NT2/D1 (cell line): ENCODE data around the gene OSBP2.

Experiments used
- DNase-seq: peaks from one replicate; pipeline ENCODE4 v3.0.0-alpha.2; 2011; ENCODE audit warnings: low read depth, low spot score
- H3K27me3 ChIP-seq: 2 replicates; pipeline ENCODE4 v1.6.0; 2011; ENCODE audit warnings: mild to moderate bottlenecking; ENCODE audit not compliant: insufficient read length, insufficient read depth
- H3K36me3 ChIP-seq: 2 replicates; pipeline ENCODE4 v1.6.1; 2011; ENCODE audit warnings: mild to moderate bottlenecking, low read length, mixed read lengths; ENCODE audit not compliant: insufficient read depth, insufficient read length
- H3K4me1 ChIP-seq: 2 replicates; pipeline ENCODE4 v1.5.1; 2011; ENCODE audit not compliant: insufficient read depth, insufficient read length
- H3K4me3 ChIP-seq: 2 replicates; pipeline ENCODE4 v1.5.1; 2011; ENCODE audit warnings: low read depth; ENCODE audit not compliant: insufficient read length
- H3K9ac ChIP-seq: 2 replicates; pipeline ENCODE4 v1.6.0; 2011; ENCODE audit warnings: low read depth; ENCODE audit not compliant: insufficient read length
- H3K9me3 ChIP-seq: 2 replicates; pipeline ENCODE4 v1.5.1; 2011; ENCODE audit warnings: mild to moderate bottlenecking, low read length; ENCODE audit not compliant: insufficient read depth
- SUZ12 ChIP-seq: IDR thresholded peaks from 2 replicates; pipeline ENCODE4 v1.6.1; 2011; ENCODE audit not compliant: insufficient read length, insufficient read depth; ENCODE audit errors: extremely low read depth
- YY1 ChIP-seq: IDR thresholded peaks from 2 replicates; pipeline ENCODE4 v1.6.1; 2011; ENCODE audit not compliant: insufficient read length, insufficient read depth
- ZNF274 ChIP-seq: IDR thresholded peaks from 2 replicates; pipeline ENCODE4 v1.6.1; 2011; ENCODE audit warnings: mild to moderate bottlenecking, low read depth, low read length

OSBP2 gene

DNA sequence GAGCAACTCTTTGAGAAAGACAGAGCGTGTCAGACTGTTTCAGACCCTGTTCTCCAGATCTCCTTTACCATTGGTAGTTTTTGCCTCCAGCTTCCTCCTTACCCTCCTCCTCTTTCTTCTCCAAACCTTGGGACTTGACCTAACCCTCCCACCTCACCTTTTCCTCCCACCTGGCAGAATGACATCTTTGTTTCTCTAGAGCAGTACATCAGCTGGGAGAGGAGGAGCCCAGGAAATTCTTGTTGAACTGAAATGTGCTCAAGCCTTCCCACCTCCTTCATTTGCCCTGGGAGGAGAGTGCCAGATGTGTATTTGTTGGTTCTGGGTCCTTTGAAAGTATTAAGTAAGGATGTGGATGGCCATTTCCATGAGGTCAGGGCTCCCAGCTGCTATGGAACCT is 17.4 kb downstream of the OSBP2 start:
- H3K9ac ChIP-seq: no peak overlapping the region
- H3K27me3 ChIP-seq: no peaks in the 10 kb centered on the region
- no peak for DNase-seq
- no peak for TF ChIP-seq SUZ12
- TF ChIP-seq YY1: no peak
- no peak for TF ChIP-seq ZNF274
- H3K9me3 ChIP-seq: no peaks in the 10 kb centered on the region
- H3K36me3 ChIP-seq: no peaks in the 10 kb centered on the region
- H3K4me1 ChIP-seq: no peaks in the 10 kb centered on the region
- no peak overlapping the region for H3K4me3 ChIP-seq

- Histone ChIP-seq H3K36me3 (no peaks in the 10 kb centered on the region), H3K27me3 (no peaks in the 10 kb centered on the region), H3K9ac (no peak overlapping the region), H3K4me3 (no peak overlapping the region), H3K9me3 (no peaks in the 10 kb centered on the region), H3K4me1 (no peaks in the 10 kb centered on the region)
- no peak for TF ChIP-seq ZNF274
- DNase-seq: no peak
Measured at GRCh38 chr22:30714062-30714461, 19.4 kb downstream of the OSBP2 start.

GRCh38 chr22:30717331-30717921 is 22.8 kb downstream of the OSBP2 start:
- TF ChIP-seq SUZ12 (no peak), ZNF274 (no peak), YY1 (no peak)
- DNase-seq: no peak
- no peaks in the 10 kb centered on the region for H3K4me1 ChIP-seq
- H3K27me3 ChIP-seq: no peaks in the 10 kb centered on the region
- H3K9me3 ChIP-seq: no peaks in the 10 kb centered on the region
- no peak overlapping the region for H3K9ac ChIP-seq
- no peak overlapping the region for H3K4me3 ChIP-seq
- no peaks in the 10 kb centered on the region for H3K36me3 ChIP-seq

DNA sequence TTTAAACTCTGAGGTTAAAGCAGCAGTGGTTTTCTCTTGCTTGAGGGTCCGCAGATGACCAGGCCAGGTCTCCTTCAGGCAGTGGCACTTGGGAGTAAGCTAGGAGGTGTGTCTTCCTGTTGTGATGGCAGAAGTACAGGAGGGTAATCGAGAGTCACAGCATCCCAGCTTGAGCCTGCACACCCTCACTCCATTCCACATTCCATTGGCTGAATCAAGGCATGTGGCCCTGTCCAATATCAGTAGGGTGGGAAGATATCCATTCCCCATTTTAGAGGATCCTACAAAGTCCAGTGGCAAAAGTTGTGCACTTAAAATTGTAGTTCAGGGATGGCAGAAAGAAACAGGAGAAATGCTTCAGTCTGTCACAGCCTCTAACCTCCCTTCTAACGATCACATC is 23.3 kb downstream of the OSBP2 start:
- TF ChIP-seq SUZ12 (no peak), YY1 (no peak), ZNF274 (no peak)
- no peaks in the 10 kb centered on the region for H3K36me3 ChIP-seq
- no peak overlapping the region for H3K9ac ChIP-seq
- no peaks in the 10 kb centered on the region for H3K27me3 ChIP-seq
- H3K4me3 ChIP-seq: no peak overlapping the region
- H3K4me1 ChIP-seq: no peaks in the 10 kb centered on the region
- no peaks in the 10 kb centered on the region for H3K9me3 ChIP-seq
- DNase-seq: no peak

DNA sequence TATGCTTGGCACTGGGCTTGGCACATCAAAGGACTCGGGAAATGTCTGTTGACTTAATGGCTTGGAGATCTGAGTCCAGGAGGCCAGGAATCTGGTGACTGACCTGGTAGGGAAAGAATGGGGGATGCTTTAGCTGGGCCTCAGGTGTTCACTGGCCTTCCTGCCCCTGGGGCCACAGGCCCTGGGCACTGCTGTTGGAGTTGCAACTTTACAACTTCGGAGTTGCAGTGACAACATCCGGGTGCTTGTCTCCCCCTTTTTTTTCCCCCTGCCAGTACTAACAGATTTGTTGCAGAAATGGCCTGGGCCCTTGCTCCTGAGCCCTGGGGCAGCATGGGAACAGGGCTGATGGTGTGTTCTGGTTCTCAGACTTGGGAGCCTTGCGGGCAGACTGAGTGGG is 23.8 kb downstream of the OSBP2 start:
- TF ChIP-seq ZNF274 (no peak), SUZ12 (no peak), YY1 (no peak)
- Histone ChIP-seq H3K4me3 (no peak overlapping the region), H3K4me1 (no peaks in the 10 kb centered on the region), H3K9ac (no peak overlapping the region), H3K36me3 (no peaks in the 10 kb centered on the region), H3K27me3 (no peaks in the 10 kb centered on the region), H3K9me3 (no peaks in the 10 kb centered on the region)
- DNase-seq: no peak

- Histone ChIP-seq H3K4me1 (no peaks in the 10 kb centered on the region), H3K9ac (no peak overlapping the region), H3K9me3 (no peaks in the 10 kb centered on the region), H3K4me3 (no peak overlapping the region), H3K27me3 (no peaks in the 10 kb centered on the region), H3K36me3 (no peaks in the 10 kb centered on the region)
- DNase-seq: no peak
- TF ChIP-seq SUZ12 (no peak), ZNF274 (no peak), YY1 (no peak)
Measured at GRCh38 chr22:30718938-30719337, 24.3 kb downstream of the OSBP2 start.

DNA sequence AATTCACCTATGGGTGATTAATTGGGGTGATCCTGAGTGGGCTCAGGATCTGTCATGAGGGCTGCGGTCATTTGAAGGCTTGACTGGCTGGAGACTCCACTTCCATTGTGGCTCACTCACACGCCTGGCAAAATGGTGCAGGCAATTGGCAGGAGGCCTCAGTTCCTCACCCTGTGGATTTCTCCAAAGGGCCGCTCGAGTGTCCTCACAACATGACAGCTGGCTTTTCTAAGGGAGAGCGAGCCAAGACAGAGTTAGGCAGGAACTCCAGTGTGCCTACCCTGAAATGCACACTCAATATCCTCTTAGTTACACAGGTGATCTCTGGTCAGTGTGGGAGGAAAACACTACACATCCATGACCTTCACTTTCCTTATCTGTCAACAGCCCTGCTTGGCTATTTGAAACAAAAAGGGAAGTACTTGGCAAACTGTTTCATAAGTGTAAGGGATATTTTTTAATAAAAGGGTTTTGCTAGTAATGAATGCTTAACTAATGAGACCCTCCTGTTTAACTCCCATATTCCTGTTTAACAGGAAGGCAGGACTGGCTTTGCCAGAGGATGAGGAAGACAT is 25.7 kb downstream of the OSBP2 start:
- TF ChIP-seq ZNF274 (no peak), SUZ12 (no peak), YY1 (no peak)
- no peak overlapping the region for H3K9ac ChIP-seq
- DNase-seq: no peak

More for the DNA sequence above, 25.7 kb downstream of the OSBP2 start:
- H3K4me1 ChIP-seq: no peaks in the 10 kb centered on the region
- H3K36me3 ChIP-seq: no peaks in the 10 kb centered on the region
- H3K9me3 ChIP-seq: no peaks in the 10 kb centered on the region
- H3K27me3 ChIP-seq: no peaks in the 10 kb centered on the region
- no peak overlapping the region for H3K4me3 ChIP-seq
